Breast epithelium (tissue), 4 donors: ENCODE results near the gene PCDHGA1. TPM values are rescaled to one million over a fixed set of nuclear protein-coding genes. Genes with fewer than 3 reads are reported as not detected.
A peak's percentile ranks its signal among the peaks of the same experiment; 100 is the strongest.

ENCODE experiments used
- DNase-seq, 2 donors: peaks; one replicate each; pipeline ENCODE4 v3.0.0-alpha.2; 2019; ENCODE audit warnings: low spot score in 2 of 2
- H3K27ac ChIP-seq, 2 donors: fragments of 200-600 bp; sonication (generic) in 1 of 2; one replicate each; pipeline ENCODE4 v1.5.1; 2016 to 2019; ENCODE audit warnings: mild to moderate bottlenecking in 1 of 2
- H3K27me3 ChIP-seq, 2 donors: fragments of 200-600 bp; sonication (generic) in 1 of 2; one replicate each; pipeline versions ENCODE4 v1.5.1 to v1.6.0; 2017 to 2019; ENCODE audit warnings: control low read depth in 1 of 2, mild to moderate bottlenecking in 1 of 2
- H3K36me3 ChIP-seq: fragments of 200-600 bp; one replicate; pipeline ENCODE4 v1.5.1; 2019
- H3K4me1 ChIP-seq, 2 donors: fragments of 200-600 bp; sonication (generic); one replicate each; pipeline ENCODE4 v1.5.1; 2016 to 2019; ENCODE audit warnings: control low read depth in 1 of 2
- H3K4me3 ChIP-seq, 3 donors: fragments of 200-600 bp; sonication (generic); 1 replicate in 2 of 3; 2 replicates in 1 of 3; pipeline ENCODE4 v1.5.1; 2016 to 2019; ENCODE audit warnings: mild to moderate bottlenecking in 3 of 3, moderate library complexity in 2 of 3
- H3K9me3 ChIP-seq, 2 donors: fragments of 200-600 bp; sonication (generic) in 1 of 2; one replicate each; pipeline ENCODE4 v1.5.1; 2016 to 2019; ENCODE audit warnings: control low read depth in 1 of 2
- CTCF ChIP-seq, 3 donors: fragments of 450-650 bp; IDR thresholded peaks; one replicate each; pipeline ENCODE4 v1.5.1; 2016 to 2017; ENCODE audit warnings: antibody characterized with exemption in 3 of 3, mild to moderate bottlenecking in 3 of 3, moderate library complexity in 3 of 3
- POLR2A ChIP-seq: fragments of 450-650 bp; IDR thresholded peaks from one replicate; pipeline ENCODE4 v1.6.1; 2016; ENCODE audit warnings: antibody characterized with exemption, mild to moderate bottlenecking, moderate library complexity
- POLR2AphosphoS5 ChIP-seq, 3 donors: sonication (generic); formaldehyde crosslinking; IDR thresholded peaks; one replicate each; pipeline ENCODE4 v1.6.1; 2017; ENCODE audit warnings: antibody characterized with exemption in 3 of 3
- intact Hi-C: fragments of 100-400 bp; cut with DNase I; formaldehyde crosslinking; loops from one replicate; pipeline ENCODE4 v1.15.1; 2023; ENCODE audit warnings: low total_unique reads
- total RNA-seq, 3 donors: library from RNA; depleted of rRNA; stranded (reverse); fragments of >200 nt; gene quantifications; one replicate each; pipeline ENCODE4 v1.1.0, GENCODE V29; 2016

The PCDHGA1 gene
- total RNA-seq, 3 donors from 2014 or later, result 0.80 to 1.3 (median 1.2) TPM

GRCh38 chr5:141519605-141520565 is 189.6 kb downstream of the PCDHGA1 start:
- TF ChIP-seq POLR2A, result no peak
- no peak for TF ChIP-seq CTCF (IDR thresholded peaks at IDR 0.05)
- no peak for TF ChIP-seq POLR2AphosphoS5 (IDR thresholded peaks at IDR 0.05)
- intact Hi-C loops, result no loop called here
- H3K4me3 ChIP-seq, result no peak overlapping the region
- H3K27me3 ChIP-seq, result no peaks in the 10 kb centered on the region
- H3K9me3 ChIP-seq, result no peaks in the 10 kb centered on the region
- peak overlapping the region in 1 of 2 donors; percentile 92 for H3K27ac ChIP-seq
- no peak for DNase-seq
- H3K36me3 ChIP-seq, result no peaks in the 10 kb centered on the region
- H3K4me1 ChIP-seq, result peaks cover 0 to 13% of the 10 kb centered on the region in 2 donors

- intact Hi-C loops, result no loop called here
- Histone ChIP-seq H3K9me3 (no peaks in the 10 kb centered on the region), H3K36me3 (no peaks in the 10 kb centered on the region), H3K27ac (peak overlapping the region; percentile 77 to 92), H3K4me3 (no peak overlapping the region), H3K27me3 (no peaks in the 10 kb centered on the region), H3K4me1 (peaks cover 0 to 16% of the 10 kb centered on the region in 2 donors)
- DNase-seq, result peak in 1 of 2 donors; percentile 80
- TF ChIP-seq CTCF (IDR thresholded peaks at IDR 0.05), result no peak
- peak in 2 of 3 donors; percentile 46 to 80 for TF ChIP-seq POLR2AphosphoS5 (IDR thresholded peaks at IDR 0.05)
- no peak for TF ChIP-seq POLR2A
Observed at GRCh38 chr5:141521244-141521781, 191.0 kb downstream of the PCDHGA1 start.

GRCh38 chr5:141522301-141522700 is 192.0 kb downstream of the PCDHGA1 start:
- H3K4me3 ChIP-seq, result no peak overlapping the region
- peaks cover 0 to 16% of the 10 kb centered on the region in 2 donors for H3K4me1 ChIP-seq
- no peaks in the 10 kb centered on the region for H3K36me3 ChIP-seq
- intact Hi-C loops, result no loop called here
- no peaks in the 10 kb centered on the region for H3K9me3 ChIP-seq
- TF ChIP-seq POLR2AphosphoS5 (IDR thresholded peaks at IDR 0.05) (no peak), CTCF (IDR thresholded peaks at IDR 0.05) (no peak), POLR2A (no peak)
- peak overlapping the region; percentile 77 to 92 for H3K27ac ChIP-seq
- no peak for DNase-seq
- H3K27me3 ChIP-seq, result no peaks in the 10 kb centered on the region

GRCh38 chr5:141523991-141524390 is 193.7 kb downstream of the PCDHGA1 start:
- Histone ChIP-seq H3K27me3 (no peaks in the 10 kb centered on the region), H3K4me1 (peaks cover 0 to 19% of the 10 kb centered on the region in 2 donors), H3K27ac (peak overlapping the region; percentile 53 to 92), H3K4me3 (no peak overlapping the region), H3K36me3 (no peaks in the 10 kb centered on the region), H3K9me3 (no peaks in the 10 kb centered on the region)
- intact Hi-C loops, result no loop called here
- no peak for DNase-seq
- TF ChIP-seq POLR2A, result no peak
- no peak for TF ChIP-seq POLR2AphosphoS5 (IDR thresholded peaks at IDR 0.05)
- TF ChIP-seq CTCF (IDR thresholded peaks at IDR 0.05), result no peak
